Sigmoid colon (tissue), 7 donors: ENCODE data around the gene FOXP1. TPM values are rescaled to one million over a fixed set of nuclear protein-coding genes. Genes with fewer than 3 reads are reported as not detected.

Experiments
- DNase-seq: peaks from one replicate; pipeline ENCODE4 v3.0.0-alpha.2; 2019
- H3K27ac ChIP-seq, 4 donors: fragments of 200-600 bp; sonication (generic); one replicate each; pipeline ENCODE4 v1.5.1; 2016 to 2019; ENCODE audit warnings: mild to moderate bottlenecking in 1 of 4
- H3K27me3 ChIP-seq, 3 donors: fragments of 200-600 bp; sonication (generic); one replicate each; pipeline ENCODE4 v1.5.1; 2019; ENCODE audit warnings: mild to moderate bottlenecking in 1 of 3
- H3K36me3 ChIP-seq, 4 donors: fragments of 200-600 bp; sonication (generic); one replicate each; pipeline ENCODE4 v1.5.1; 2016 to 2019
- H3K4me1 ChIP-seq, 4 donors: fragments of 200-600 bp; sonication (generic); one replicate each; pipeline ENCODE4 v1.5.1; 2017 to 2019
- H3K4me3 ChIP-seq, 4 donors: fragments of 200-600 bp; sonication (generic); one replicate each; pipeline ENCODE4 v1.5.1; 2017 to 2019; ENCODE audit warnings: mild to moderate bottlenecking in 2 of 4, moderate library complexity in 1 of 4
- H3K9me3 ChIP-seq, 4 donors: fragments of 200-600 bp in 3 of 4; sonication (generic) in 3 of 4; one replicate each; pipeline versions ENCODE4 v1.5.1 to v1.6.1; 2013 to 2019
- EP300 ChIP-seq, 4 donors: sonication (generic); formaldehyde crosslinking; IDR thresholded peaks; one replicate each; pipeline ENCODE4 v1.6.1; 2017; ENCODE audit warnings: antibody characterized with exemption in 4 of 4
- POLR2A ChIP-seq, 2 donors: fragments of 450-650 bp; IDR thresholded peaks; one replicate each; pipeline ENCODE4 v1.6.1; 2016; ENCODE audit warnings: antibody characterized with exemption in 2 of 2, mild to moderate bottlenecking in 2 of 2, moderate library complexity in 2 of 2
- POLR2AphosphoS5 ChIP-seq, 4 donors: sonication (generic); formaldehyde crosslinking; IDR thresholded peaks; one replicate each; pipeline ENCODE4 v1.6.1; 2017; ENCODE audit warnings: antibody characterized with exemption in 4 of 4
- WGBS, 2 donors: extraction: QIAGEN DNeasy Blood & Tissue Kit; methylation state at CpG; one replicate each; pipeline ENCODE4 v1.1.7; 2013; 5-methylcytosine and 5-hydroxymethylcytosine counted together
- intact Hi-C: fragments of 100-400 bp; cut with DNase I; formaldehyde crosslinking; loops from one replicate; pipeline ENCODE4 v1.15.1; 2023
- polyA plus RNA-seq, 3 donors: library from polyadenylated mRNA; stranded (reverse); fragments of 200-250 nt; gene quantifications; one replicate each; pipeline ENCODE4 v1.2.3, GENCODE V29; 2013
- total RNA-seq, 4 donors: library from RNA; depleted of rRNA; stranded (reverse); fragments of >200 nt; gene quantifications; one replicate each; pipeline ENCODE4 v1.1.0, GENCODE V29; 2016
- TF ChIP-seq, protein P1 (sequence below), 4 experiments: fragments of 450-650 bp in 3 of 4; fragments of 200-600 bp in 1 of 4; IDR thresholded peaks; one replicate each; pipeline ENCODE4 v1.5.1; 2016 to 2019; ENCODE audit warnings: antibody characterized with exemption in 4 of 4, mild to moderate bottlenecking in 3 of 4, moderate library complexity in 2 of 4
- donor health status: healthy with polysubstance abuse.
- donor health status: Bipolar disorder and iron deficiency.
- donor health status: healthy.

FOXP1 gene
- total and polyA plus RNA-seq, 7 donors, result 13.8 to 232 (median 139) TPM

DNA sequence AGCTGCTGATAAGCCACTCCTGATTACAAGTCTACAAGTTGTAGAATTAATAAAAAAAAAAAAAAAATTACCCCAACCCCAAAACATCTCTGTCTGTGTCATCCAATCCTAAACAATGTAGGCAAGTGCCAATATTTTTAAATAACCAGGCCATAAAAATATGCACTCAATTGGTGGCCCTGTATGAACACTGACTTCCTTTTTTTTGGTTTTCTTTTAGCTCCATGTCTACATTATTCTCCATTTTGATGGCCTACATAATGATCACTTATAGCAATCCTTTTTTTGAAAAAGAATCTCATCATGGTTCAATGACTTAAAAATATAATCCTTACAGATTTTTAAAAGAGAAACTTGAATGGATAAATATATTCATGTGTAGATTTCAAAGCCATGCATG lies 72.1 kb downstream of the FOXP1 start:
- Histone ChIP-seq H3K4me3 (no peak overlapping the region), H3K27ac (peak overlapping the region in 2 of 4 donors; percentile 22 to 76), H3K27me3 (no peaks in the 10 kb centered on the region), H3K9me3 (no peaks in the 10 kb centered on the region), H3K4me1 (peaks cover 0 to 50% (median 31%) of the 10 kb centered on the region in 4 donors), H3K36me3 (no peaks in the 10 kb centered on the region)
- no peak for TF ChIP-seq EP300 (IDR thresholded peaks at IDR 0.05)
- TF ChIP-seq, protein P1, sequence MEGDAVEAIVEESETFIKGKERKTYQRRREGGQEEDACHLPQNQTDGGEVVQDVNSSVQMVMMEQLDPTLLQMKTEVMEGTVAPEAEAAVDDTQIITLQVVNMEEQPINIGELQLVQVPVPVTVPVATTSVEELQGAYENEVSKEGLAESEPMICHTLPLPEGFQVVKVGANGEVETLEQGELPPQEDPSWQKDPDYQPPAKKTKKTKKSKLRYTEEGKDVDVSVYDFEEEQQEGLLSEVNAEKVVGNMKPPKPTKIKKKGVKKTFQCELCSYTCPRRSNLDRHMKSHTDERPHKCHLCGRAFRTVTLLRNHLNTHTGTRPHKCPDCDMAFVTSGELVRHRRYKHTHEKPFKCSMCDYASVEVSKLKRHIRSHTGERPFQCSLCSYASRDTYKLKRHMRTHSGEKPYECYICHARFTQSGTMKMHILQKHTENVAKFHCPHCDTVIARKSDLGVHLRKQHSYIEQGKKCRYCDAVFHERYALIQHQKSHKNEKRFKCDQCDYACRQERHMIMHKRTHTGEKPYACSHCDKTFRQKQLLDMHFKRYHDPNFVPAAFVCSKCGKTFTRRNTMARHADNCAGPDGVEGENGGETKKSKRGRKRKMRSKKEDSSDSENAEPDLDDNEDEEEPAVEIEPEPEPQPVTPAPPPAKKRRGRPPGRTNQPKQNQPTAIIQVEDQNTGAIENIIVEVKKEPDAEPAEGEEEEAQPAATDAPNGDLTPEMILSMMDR (IDR thresholded peaks at IDR 0.05), result no peak
- no peak for TF ChIP-seq POLR2A (IDR thresholded peaks at IDR 0.05)
- TF ChIP-seq POLR2AphosphoS5 (IDR thresholded peaks at IDR 0.05), result no peak
- no peak for DNase-seq
- intact Hi-C loops, result no loop called here

DNA sequence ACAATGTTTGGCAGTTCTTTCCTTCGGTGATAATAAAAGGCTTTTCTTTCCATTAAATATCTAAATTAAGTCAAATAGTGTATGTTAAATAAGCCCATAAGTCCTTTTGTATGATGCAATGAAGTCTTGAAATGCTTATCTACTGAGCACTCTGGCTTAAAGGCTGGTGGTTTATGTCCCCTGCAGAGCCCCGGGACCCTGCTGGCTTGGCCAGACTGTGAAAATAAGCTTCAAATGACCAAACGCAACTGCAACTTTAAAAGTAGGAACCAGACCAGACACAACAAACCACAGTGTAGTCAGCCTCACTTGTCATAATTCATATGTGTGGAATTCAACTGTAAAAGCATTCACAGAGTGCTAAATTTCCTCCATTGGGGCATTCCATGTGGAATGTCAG lies 72.5 kb downstream of the FOXP1 start:
- peaks cover 0 to 47% (median 28%) of the 10 kb centered on the region in 4 donors for H3K4me1 ChIP-seq
- H3K9me3 ChIP-seq, result no peaks in the 10 kb centered on the region
- WGBS, 2 donors, result 64 to 83% methylated on average over 3 of the region's 3 CpGs
- H3K27ac ChIP-seq, result peak overlapping the region in 2 of 4 donors; percentile 22 to 76
- no peak for TF ChIP-seq POLR2A (IDR thresholded peaks at IDR 0.05)
- TF ChIP-seq, protein P1 (IDR thresholded peaks at IDR 0.05), result no peak
- TF ChIP-seq EP300 (IDR thresholded peaks at IDR 0.05), result no peak
- no peak for TF ChIP-seq POLR2AphosphoS5 (IDR thresholded peaks at IDR 0.05)
- intact Hi-C loops, result no loop called here
- no peaks in the 10 kb centered on the region for H3K36me3 ChIP-seq
- no peak overlapping the region for H3K4me3 ChIP-seq
- no peaks in the 10 kb centered on the region for H3K27me3 ChIP-seq
- DNase-seq, result no peak

DNA sequence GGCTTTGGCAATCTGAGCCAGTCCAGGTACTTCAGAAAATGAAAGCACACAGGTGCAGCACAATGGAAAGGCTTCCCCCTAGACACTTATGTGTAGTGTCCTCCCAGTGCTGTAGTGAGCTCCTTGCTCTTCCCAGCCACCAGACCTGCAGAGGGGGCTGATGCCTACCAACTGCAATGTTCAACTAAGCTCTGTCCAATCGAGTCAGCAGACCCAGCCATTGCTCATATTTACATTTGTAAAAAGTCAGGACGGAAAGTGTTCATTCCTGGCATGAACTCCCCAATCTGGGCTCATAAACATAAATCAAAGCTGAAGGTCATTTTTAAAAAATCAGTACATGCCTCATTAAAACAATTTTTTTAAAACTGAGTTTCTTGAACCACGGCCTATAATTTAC lies 73.0 kb downstream of the FOXP1 start:
- DNase-seq, result no peak
- WGBS, 2 donors, result 56 to 74% methylated on average over 3 of the region's 3 CpGs
- peak in 1 of 4 donors; percentile 27 for TF ChIP-seq POLR2AphosphoS5 (IDR thresholded peaks at IDR 0.05)
- TF ChIP-seq, protein P1 (IDR thresholded peaks at IDR 0.05), result no peak
- Histone ChIP-seq H3K36me3 (no peaks in the 10 kb centered on the region), H3K4me1 (peaks cover 0 to 42% (median 25%) of the 10 kb centered on the region in 4 donors), H3K27me3 (no peaks in the 10 kb centered on the region), H3K4me3 (no peak overlapping the region), H3K9me3 (no peaks in the 10 kb centered on the region), H3K27ac (peak overlapping the region in 1 of 4 donors; percentile 76)
- intact Hi-C loops, result no loop called here

DNA sequence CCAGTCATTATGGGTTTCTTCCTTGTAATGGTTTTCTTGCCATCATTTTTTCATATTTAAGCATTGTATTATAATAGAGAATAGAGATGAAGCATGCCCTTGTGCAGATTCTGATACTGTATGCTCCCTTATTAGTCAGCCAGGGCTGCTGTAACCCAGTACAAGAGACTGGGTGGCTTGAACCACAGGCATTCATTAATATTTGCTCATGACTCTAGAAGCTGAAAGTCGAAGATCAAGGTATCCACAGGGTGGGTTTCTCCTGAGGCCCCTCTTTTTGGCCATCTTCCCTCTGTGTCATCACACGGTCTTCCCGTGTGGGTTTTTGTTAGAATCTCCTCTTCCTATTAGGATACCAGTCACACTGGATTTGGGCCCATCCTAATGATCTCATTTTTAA lies 74.5 kb downstream of the FOXP1 start:
- H3K36me3 ChIP-seq, result no peaks in the 10 kb centered on the region
- H3K27ac ChIP-seq, result no peak overlapping the region
- intact Hi-C loops, result no loop called here
- DNase-seq, result no peak
- H3K27me3 ChIP-seq, result no peaks in the 10 kb centered on the region
- WGBS, 2 donors, result 96% methylated on average over 3 of the region's 3 CpGs
- no peak overlapping the region for H3K4me3 ChIP-seq
- peaks cover 0 to 34% (median 18%) of the 10 kb centered on the region in 4 donors for H3K4me1 ChIP-seq
- H3K9me3 ChIP-seq, result no peaks in the 10 kb centered on the region
- no peak for TF ChIP-seq POLR2A (IDR thresholded peaks at IDR 0.05)
- TF ChIP-seq POLR2AphosphoS5 (IDR thresholded peaks at IDR 0.05), result no peak
- TF ChIP-seq, protein P1 (IDR thresholded peaks at IDR 0.05), result no peak
- no peak for TF ChIP-seq EP300 (IDR thresholded peaks at IDR 0.05)

DNA sequence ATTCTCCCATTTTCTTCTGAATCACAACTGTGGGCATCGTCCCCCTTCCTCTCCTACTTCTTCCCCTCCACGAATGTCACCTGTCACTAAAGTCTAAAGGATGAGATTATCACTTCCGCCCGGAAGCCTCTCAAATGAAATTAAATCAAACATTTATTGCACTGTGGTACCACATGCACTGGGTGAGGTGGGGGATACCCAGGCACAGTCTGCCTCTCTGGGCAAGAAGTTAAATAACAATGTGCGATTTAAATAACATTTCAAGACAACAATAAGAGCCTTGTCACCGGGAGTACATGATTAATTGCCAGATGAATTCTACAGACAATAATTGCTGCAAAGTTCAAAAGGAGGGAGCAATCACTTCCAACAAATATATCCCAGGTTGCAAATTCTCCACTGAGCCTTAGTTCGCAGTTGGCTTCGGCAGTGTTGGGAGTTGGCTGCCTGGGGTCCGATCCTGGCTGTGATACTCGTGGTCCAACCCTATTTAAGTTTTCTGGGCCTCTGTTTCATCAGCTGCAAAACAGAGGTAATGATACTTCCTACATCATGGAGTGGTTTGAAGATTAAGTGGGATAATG lies 77.7 kb downstream of the FOXP1 start:
- Histone ChIP-seq H3K4me3 (no peak overlapping the region), H3K27ac (no peak overlapping the region), H3K27me3 (no peaks in the 10 kb centered on the region), H3K9me3 (no peaks in the 10 kb centered on the region), H3K4me1 (peaks cover 0 to 15% (median 7%) of the 10 kb centered on the region in 4 donors), H3K36me3 (no peaks in the 10 kb centered on the region)
- 90 to 95% methylated on average over 10 of the region's 10 CpGs for WGBS, 2 donors
- intact Hi-C loops, result no loop called here
- TF ChIP-seq EP300 (IDR thresholded peaks at IDR 0.05) (no peak), POLR2AphosphoS5 (IDR thresholded peaks at IDR 0.05) (no peak), POLR2A (IDR thresholded peaks at IDR 0.05) (no peak)
- TF ChIP-seq, protein P1 (IDR thresholded peaks at IDR 0.05), result no peak
- DNase-seq, result no peak
